LoVo (cell line): Measurements from ENCODE around the gene ZCCHC14.
A peak's percentile ranks its signal among the peaks of the same experiment; 100 is the strongest.
"Not testable (repeated sequence)": the region's sequence is repeated elsewhere in the genome, so short reads cannot be mapped to it uniquely, and the experiment has no call there.

Experiments used
- DNase-seq: peaks from one replicate; pipeline ENCODE4 v3.0.0-alpha.2; 2016; ENCODE audit warnings: low spot score

Gene ZCCHC14

GRCh38 chr16:87477209-87477981 lies 15.4 kb downstream of the ZCCHC14 start:
- DNase-seq = not testable (repeated sequence)

DNA sequence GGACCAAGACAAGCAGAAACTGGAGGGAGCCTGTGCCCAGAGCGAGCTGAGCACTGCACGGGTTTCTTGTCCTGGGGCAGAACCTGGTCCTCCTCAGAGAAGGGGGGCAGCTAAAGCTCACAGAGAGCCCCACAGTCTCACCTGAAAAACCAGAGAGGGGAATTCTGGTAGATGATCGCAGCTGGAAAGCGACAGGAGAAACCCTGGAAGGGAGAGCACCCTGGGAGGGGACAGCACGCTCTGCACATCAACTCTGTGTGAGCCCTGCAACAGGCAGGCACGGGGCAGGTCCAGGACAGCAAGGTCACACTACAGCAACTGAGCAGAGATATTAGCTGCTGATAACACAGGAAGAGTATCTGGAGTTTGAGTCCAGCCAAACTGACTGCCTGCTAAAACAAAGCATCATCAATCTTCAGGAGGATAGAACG lies 18.2 kb downstream of the ZCCHC14 start:
- DNase-seq = no peak

DNA sequence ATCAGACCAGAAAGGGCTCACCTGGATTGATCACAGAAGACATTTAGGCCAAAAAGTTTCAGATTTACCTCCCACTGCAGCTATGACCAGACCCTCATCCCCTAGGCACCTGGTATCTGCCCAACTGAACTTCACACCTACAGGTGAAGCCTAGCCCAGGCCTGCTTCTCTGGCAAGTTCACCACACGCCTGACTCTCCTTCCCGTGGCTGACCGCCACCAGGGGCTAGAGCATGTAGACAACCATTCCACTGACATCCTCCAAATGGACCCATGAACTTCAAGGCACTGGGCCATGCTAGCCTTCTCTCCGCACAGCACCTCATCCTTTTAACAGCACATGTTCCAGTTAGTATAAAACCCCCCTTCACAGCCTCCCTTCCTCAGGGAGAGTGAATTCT lies 18.8 kb downstream of the ZCCHC14 start:
- DNase-seq = no peak

- no peak for DNase-seq
Measured at GRCh38 chr16:87472935-87473334, 19.9 kb downstream of the ZCCHC14 start.

DNA sequence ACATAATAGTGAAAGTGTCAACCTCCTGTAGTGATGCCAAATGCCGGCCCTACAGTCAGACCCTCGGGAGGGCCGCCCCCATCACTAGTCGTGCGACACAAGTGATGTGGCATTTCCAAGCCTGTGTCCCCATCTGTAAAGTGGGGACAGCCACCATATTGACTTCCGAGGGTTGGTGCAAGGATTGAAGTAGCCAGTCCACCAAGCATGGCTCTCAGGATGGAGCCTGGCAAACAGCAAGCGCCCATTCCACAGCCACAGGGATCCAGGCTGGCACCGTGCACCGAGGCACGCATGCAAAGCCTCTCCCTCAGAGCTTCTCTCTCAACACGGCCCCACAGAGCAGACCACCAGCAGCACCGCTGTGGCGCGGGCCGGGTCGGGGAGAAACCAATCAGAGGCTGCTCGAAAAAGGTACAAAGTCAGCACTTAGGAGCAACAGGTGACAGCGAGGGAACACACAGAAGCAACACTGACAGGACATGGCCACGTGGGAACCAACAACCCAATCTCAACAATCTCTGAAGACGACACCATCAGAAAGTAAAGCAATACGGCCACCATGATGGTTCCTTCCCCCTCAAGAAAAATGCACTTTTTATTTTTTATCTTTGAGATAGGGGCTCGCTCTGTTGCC lies 20.6 kb downstream of the ZCCHC14 start:
- no peak for DNase-seq

DNA sequence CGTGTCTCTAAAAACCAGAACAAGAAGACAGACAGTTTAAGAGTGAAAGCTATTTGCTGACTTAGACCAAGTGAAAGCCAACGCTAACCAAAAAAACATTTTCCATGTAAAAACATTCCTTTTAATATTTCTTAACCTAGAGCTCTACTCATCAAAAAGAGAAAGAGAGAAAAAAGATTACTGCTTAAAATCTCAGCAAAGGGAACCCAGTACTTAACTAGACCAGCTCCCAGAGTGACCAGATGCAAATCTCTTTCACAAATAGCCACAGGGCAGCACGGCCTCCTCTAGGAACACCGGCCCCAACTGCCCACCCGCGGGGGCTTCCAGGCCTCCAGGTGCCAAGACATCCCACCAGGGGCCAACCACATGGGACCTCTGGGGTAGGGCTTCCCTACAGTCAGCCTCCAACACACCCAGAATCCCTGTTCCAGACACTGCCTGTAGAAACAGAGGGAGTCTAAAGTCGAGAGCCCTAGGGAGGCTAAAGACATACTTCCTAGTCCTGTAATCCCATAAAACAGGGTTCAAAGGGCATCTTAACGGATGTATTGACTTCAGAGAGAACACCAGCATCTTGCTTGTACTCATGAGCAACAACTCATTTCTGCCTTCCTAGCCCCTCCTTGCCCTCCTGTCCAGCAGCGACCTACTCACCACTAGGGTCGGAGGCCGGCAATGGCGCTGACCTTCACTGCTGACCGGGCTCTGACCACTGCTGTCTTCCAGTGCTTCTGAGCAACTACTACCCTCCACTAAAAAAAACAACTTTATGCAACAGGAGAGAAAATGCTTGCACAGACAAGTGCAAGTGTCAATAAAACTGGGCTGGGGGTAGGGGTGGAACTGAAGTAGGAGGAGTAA lies 21.3 kb downstream of the ZCCHC14 start:
- peak; percentile 59 for DNase-seq

DNA sequence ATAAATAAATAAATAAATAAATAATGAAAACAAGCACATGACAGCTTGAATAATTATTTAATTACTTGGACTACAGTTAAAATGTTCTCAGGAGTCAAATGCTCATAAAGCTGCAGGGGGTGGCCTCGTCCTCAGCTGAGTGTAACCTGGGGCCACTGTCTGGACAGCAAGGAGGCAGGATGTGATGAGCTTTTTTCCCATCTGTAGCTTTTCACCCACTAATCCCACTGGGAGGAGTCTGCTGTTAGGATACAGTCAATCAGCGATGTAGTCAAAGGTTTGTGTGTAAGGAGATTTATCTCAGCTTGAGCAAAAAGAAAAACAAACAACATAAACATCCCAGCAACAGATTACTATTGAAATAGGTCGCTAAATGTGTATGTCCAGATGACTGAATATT lies 22.5 kb downstream of the ZCCHC14 start:
- DNase-seq = no peak

DNA sequence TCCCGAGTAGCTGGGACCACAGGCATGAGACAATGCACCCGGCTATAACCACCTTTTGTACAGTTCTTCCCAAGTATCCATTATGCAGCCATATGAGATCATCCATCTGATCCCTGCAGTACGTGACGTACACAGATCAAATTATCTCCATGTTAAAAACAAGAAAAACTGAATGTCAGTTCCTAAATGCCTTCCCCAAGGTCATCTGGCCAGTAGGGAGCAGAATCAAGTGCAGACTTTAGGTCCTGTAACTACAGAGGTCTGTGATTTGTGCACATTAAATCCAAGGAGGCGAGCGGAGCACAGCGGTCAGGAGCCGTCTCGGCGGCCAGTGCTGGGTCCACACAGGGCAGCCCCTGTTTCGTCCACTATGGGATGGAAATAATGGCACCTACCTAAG lies 23.7 kb downstream of the ZCCHC14 start:
- no peak for DNase-seq

GRCh38 chr16:87468550-87468949 lies 24.3 kb downstream of the ZCCHC14 start:
- no peak for DNase-seq

- DNase-seq = no peak
Measured at GRCh38 chr16:87466975-87467501, 25.8 kb downstream of the ZCCHC14 start.

DNA sequence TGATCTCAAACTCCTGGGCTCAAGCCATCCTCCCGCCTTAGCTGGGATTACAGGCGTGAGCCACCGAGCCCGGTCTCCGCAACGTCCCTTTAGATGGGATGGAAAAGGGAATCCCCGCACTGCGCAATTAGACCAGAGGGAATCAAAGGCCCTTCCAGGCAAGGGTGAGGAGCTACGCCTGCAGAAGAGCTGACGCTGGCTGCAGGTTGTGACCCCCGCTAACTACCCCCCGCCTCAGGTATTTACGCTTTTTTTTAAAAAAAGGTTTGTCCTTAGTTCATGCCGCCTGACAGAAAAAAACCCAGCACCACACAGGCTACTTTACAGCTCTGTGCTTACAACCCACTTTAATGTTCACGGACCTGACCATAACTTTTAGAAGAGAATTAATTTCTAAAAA lies 26.9 kb downstream of the ZCCHC14 start:
- no peak for DNase-seq

GRCh38 chr16:87465306-87465705 lies 27.5 kb downstream of the ZCCHC14 start:
- DNase-seq = peak; percentile 25

GRCh38 chr16:87464691-87465300 lies 28.0 kb downstream of the ZCCHC14 start:
- no peak for DNase-seq

DNA sequence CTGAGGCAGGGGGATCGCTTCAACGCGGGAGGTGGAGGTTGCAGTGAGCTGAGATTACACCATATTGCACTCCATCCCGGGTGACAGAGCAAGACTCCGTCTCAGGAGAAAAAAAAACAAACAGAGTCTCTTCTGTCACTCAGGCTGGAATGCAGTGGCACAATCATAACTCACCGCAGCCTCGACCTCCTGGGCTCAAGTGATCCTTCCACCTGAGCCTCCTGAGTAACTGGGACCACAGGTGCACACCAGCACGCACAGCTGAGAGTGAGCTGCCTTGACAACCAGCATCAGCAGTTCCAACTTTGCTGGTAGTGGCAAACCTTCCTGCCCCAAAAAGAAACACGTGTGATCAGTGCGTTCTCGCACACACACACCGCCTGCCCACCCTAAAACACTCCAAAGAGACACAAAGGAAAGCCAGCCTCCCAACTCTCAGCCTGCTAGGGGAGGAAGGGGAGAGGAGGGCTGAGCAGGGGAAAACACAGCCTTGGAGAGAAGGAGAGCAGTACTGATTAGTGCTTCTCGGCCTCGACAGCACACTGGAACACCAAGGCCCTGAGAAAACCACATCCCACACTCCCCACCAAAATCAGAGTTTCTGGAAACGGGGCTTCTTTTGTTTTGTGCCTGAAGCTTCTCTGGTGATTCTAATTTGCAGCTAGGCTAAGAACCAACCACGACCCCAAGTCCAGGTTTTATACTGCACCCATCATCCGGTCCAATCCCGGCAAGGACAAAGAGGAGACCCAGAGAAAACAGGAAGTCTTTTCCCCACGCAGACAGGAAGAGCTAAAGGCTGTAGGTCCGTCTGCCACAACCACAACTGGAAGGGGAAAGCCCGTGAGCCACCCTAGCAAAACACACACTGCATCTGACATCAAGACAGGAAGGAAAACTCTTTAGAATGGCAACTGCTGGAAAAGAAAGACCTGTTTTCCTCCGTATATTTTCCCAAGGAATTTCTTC lies 28.8 kb downstream of the ZCCHC14 start:
- no peak for DNase-seq

DNA sequence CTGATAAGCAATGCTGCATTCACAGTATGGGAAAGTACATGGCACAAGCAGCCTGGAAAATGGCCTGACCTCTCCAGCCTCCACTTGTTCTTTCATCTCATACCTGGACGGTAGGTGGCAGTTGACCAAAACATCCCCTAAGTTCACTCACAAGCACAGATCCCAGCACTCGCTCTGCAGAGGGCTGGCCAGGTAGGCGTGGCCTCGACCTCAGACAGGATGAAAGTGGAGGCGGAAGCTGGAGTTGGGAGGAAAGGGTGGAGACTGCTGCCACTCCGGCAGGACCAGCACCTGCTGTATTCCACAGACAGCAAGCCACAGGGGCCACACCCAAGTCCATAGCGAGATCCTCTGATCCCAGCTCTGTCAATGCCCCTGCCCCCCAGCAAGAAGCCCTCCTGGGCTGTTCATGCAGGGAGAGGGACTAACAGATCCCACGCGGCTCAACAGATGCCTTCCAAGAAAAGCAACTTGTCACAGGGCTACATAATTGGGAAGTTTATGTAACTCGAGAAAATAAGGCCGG lies 31.3 kb downstream of the ZCCHC14 start:
- DNase-seq = peak; percentile 94

DNA sequence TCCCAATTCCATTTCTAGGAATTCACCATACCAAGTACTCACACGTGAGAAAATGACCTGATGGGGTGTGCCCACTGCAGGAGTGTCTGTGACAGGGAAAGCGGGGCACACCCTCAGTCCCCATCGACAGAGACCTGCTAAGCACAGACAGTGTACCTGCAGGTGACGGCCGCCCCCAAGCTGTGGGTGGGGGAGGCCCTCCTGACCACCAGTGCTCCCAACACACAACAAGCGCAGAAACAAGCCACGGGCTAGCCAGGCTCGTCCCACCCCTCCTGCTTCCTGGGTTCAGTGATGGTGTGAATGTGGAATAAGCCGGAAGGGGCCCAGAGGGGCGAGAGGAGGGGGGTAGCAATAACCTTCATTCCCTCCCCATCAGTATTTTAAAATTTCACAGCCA lies 31.9 kb downstream of the ZCCHC14 start:
- no peak for DNase-seq

- no peak for DNase-seq
Measured at GRCh38 chr16:87459833-87460232, 33.0 kb downstream of the ZCCHC14 start.

DNA sequence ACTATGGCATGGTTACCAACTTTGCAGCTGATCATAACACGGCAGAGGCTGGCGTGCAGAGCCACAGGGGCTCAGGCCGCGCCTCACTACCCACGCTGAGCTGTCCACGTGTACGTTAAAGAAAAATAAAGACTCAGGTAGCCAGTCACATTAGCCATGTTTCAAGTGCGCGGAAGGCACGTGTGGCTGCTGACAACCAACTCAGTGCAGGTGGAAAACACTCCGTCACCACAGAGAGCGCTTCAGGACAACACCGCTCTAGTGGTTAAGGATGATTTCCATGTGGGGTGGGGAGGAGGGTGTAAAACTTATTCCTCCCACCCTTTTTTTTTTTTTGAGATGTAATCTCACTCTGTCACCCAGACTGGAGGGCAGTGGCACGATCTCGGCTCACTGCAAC lies 33.8 kb downstream of the ZCCHC14 start:
- DNase-seq = no peak

- no peak for DNase-seq
Measured at GRCh38 chr16:87458424-87458915, 34.4 kb downstream of the ZCCHC14 start.

GRCh38 chr16:87457709-87458423 lies 35.0 kb downstream of the ZCCHC14 start:
- DNase-seq = peak; percentile 88
